Mammary epithelial cell (primary cell): ENCODE results near the gene DDX50.

Experiments
- CTCF ChIP-seq, 2 donors: IDR thresholded peaks in 1 of 2; conservative IDR thresholded peaks in 1 of 2; 2 replicates each; pipeline ENCODE4 v1.5.1; 2011 to 2012; ENCODE audit warnings: inconsistent platforms in 2 of 2, low read length in 2 of 2, mild to moderate bottlenecking in 2 of 2, control low read depth in 1 of 2, low read depth in 1 of 2; ENCODE audit not compliant: insufficient read depth in 1 of 2; ENCODE audit errors: extremely low read depth in 1 of 2
- EZH2 ChIP-seq: IDR thresholded peaks from 2 replicates; pipeline ENCODE4 v1.6.1; 2012; ENCODE audit warnings: low read length, inconsistent platforms, borderline replicate concordance

- TF ChIP-seq CTCF (conservative IDR thresholded peaks at IDR 0.05 in 1 of 2, IDR thresholded peaks at IDR 0.05 in 1 of 2; ENCODE audit: extremely low read depth in 1 of 2, insufficient read depth in 1 of 2, low read depth in 1 of 2, low read length in 2 of 2) (no peak), EZH2 (no peak)
These were observed 33.9 kb downstream of the DDX50 start for GRCh38 chr10:68934994-68935393.
